ENCODE data around the gene ERP27.

Gene ERP27

GRCh38 chr12:14900521-14901227, 37.7 kb downstream of the ERP27 start:
- DNase-seq: no peak

- peak; percentile 73 for DNase-seq
Observed at GRCh38 chr12:14896521-14897169, 41.7 kb downstream of the ERP27 start.

GRCh38 chr12:14893506-14894250, 44.7 kb downstream of the ERP27 start:
- DNase-seq: peak; percentile 12

GRCh38 chr12:14892726-14893505, 45.4 kb downstream of the ERP27 start:
- DNase-seq: no peak

- DNase-seq: no peak
Observed at GRCh38 chr12:14890701-14891100, 47.6 kb downstream of the ERP27 start.

GRCh38 chr12:14886271-14886670, 52.1 kb downstream of the ERP27 start:
- no peak for DNase-seq

- peak; percentile 50 for DNase-seq
Observed at GRCh38 chr12:14885718-14886221, 52.6 kb downstream of the ERP27 start, which contains the start of gene MGP. TSS of gene MGP (minus strand) at chr12:14885854. CDS start at chr12:14885791, 63 bp downstream.

- peak; percentile 79 for DNase-seq
Observed at GRCh38 chr12:14884458-14884878, 53.9 kb downstream of the ERP27 start.

GRCh38 chr12:14883686-14884085, 54.7 kb downstream of the ERP27 start:
- DNase-seq: peak; percentile 31

- DNase-seq: no peak
Observed at GRCh38 chr12:14880890-14881453, 57.4 kb downstream of the ERP27 start.

GRCh38 chr12:14879222-14879933, 59.0 kb downstream of the ERP27 start:
- no peak for DNase-seq

- no peak for DNase-seq
Observed at GRCh38 chr12:14878488-14878887, 59.8 kb downstream of the ERP27 start.

GRCh38 chr12:14876833-14877232, 61.5 kb downstream of the ERP27 start:
- no peak for DNase-seq

- DNase-seq: peak; percentile 34
Observed at GRCh38 chr12:14874882-14875281, 63.5 kb downstream of the ERP27 start.

- DNase-seq: no peak
Observed at GRCh38 chr12:14873440-14874185, 64.7 kb downstream of the ERP27 start.

GRCh38 chr12:14871886-14872285, 66.5 kb downstream of the ERP27 start:
- DNase-seq: no peak

- DNase-seq: no peak
Observed at GRCh38 chr12:14871247-14871646, 67.1 kb downstream of the ERP27 start.

GRCh38 chr12:14868916-14869506, 69.3 kb downstream of the ERP27 start:
- DNase-seq: no peak

All from fibroblast of skin of abdomen (primary cell).